ENCODE results near the gene PERM1. TPM values are rescaled to one million over a fixed set of nuclear protein-coding genes. Genes with fewer than 3 reads are reported as not detected.

The PERM1 gene
- total and polyA plus RNA-seq, 9 of the 15 experiments (the other 6 are each of a cell fraction or from before 2014, with no cell fraction given), result not detected

- TF ChIP-seq TFAM (CRISPR knock-in tag; conservative IDR thresholded peaks at IDR 0.05) (no peak), HCFC1 (IDR thresholded peaks at IDR 0.05; ENCODE audit: low read depth, low read length) (peak; percentile 75), CBX8 (IDR thresholded peaks at IDR 0.05; ENCODE audit: borderline replicate concordance, extremely low read depth, low read depth, low read length, poor library complexity, severe bottlenecking) (no peak), NR2C2 (CRISPR knock-in tag; IDR thresholded peaks at IDR 0.05) (0 out of 2 replicates have a peak, but pooled peaks have one; percentile 37), NR2C2 (tag; IDR thresholded peaks at IDR 0.05) (peak; percentile 35), RBM25 (IDR thresholded peaks at IDR 0.05; ENCODE audit: low read depth, low read length, severe bottlenecking) (no peak), ZNF507 (tag; conservative IDR thresholded peaks at IDR 0.05) (no peak), HDGF (IDR thresholded peaks at IDR 0.05) (no peak), GABPB1 (CRISPR knock-in tag; IDR thresholded peaks at IDR 0.05) (peak; percentile 92), MCM7 (IDR thresholded peaks at IDR 0.05) (no peak), ZBTB43 (CRISPR knock-in tag; IDR thresholded peaks at IDR 0.05) (no peak), ZHX1 (conservative IDR thresholded peaks at IDR 0.05; ENCODE audit: low read length) (no peak), ZNF143 (CRISPR knock-in tag; IDR thresholded peaks at IDR 0.05) (peak; percentile 77), SMC3 (conservative IDR thresholded peaks at IDR 0.05; ENCODE audit: insufficient read depth, low read depth, low read length) (no peak), ZKSCAN1 (IDR thresholded peaks at IDR 0.05; ENCODE audit: low read depth, low read length) (no peak), ZNF707 (CRISPR knock-in tag; conservative IDR thresholded peaks at IDR 0.05) (peak; percentile 60; the same call in 1 of the 2 replicates), MEF2D (tag; conservative IDR thresholded peaks at IDR 0.05; ENCODE audit: low read depth) (no peak), DDX20 (tag; IDR thresholded peaks at IDR 0.05; ENCODE audit: low read depth) (no peak), ATF4 (CRISPR knock-in tag; IDR thresholded peaks at IDR 0.05) (no peak), NUFIP1 (IDR thresholded peaks at IDR 0.05; ENCODE audit: partially characterized antibody) (no peak), KDM1A (IDR thresholded peaks at IDR 0.05) (no peak), PTBP1 (IDR thresholded peaks at IDR 0.05; ENCODE audit: low read depth, low read length) (no peak), ZNF354B (CRISPR knock-in tag; IDR thresholded peaks at IDR 0.05) (no peak), IRF2 (CRISPR knock-in tag; IDR thresholded peaks at IDR 0.05) (no peak), WHSC1 (IDR thresholded peaks at IDR 0.05; ENCODE audit: low read length) (no peak)
Measured at GRCh38 chr1:958823-959730, 22.8 kb downstream of the PERM1 start, which contains the start of gene NOC2L (continued).

Data from K562 (cell line).